Astrocyte of the cerebellum (primary cell): ENCODE results near the gene UBE4B.

ENCODE experiments used
- DNase-seq: peaks from one replicate; pipeline ENCODE4 v3.0.0-alpha.2; 2011; ENCODE audit warnings: low read depth
- H3K4me3 ChIP-seq: 2 replicates; pipeline ENCODE4 v1.5.1; 2011; ENCODE audit warnings: mild to moderate bottlenecking, low read depth, low read length, moderate library complexity
- CTCF ChIP-seq: IDR thresholded peaks from 2 replicates; pipeline ENCODE4 v1.5.1; 2012; ENCODE audit warnings: low read length, low read depth, moderate library complexity, mild to moderate bottlenecking; ENCODE audit errors: missing control alignments
- in situ Hi-C: cut with HindIII; loops from 2 replicates; pipeline ENCODE4 v1.10.0; 2017; ENCODE audit warnings: low sequenced_read_pairs

Gene UBE4B

GRCh38 chr1:10171995-10172669, 139.4 kb downstream of the UBE4B start:
- in situ Hi-C loops = no loop called here
- DNase-seq = no peak
- TF ChIP-seq CTCF = no peak
- no peak overlapping the region for H3K4me3 ChIP-seq

GRCh38 chr1:10173582-10173981, 140.8 kb downstream of the UBE4B start:
- TF ChIP-seq CTCF = no peak
- DNase-seq = no peak
- no peak overlapping the region for H3K4me3 ChIP-seq
- in situ Hi-C loops = no loop called here

GRCh38 chr1:10177876-10178275, 145.1 kb downstream of the UBE4B start:
- no peak for DNase-seq
- no peak overlapping the region for H3K4me3 ChIP-seq
- no peak for TF ChIP-seq CTCF
- in situ Hi-C loops = loop anchor here (5.0 kb wide), 1 partner anchor 51 kb away; no protein-coding TSS in a partner anchor

- in situ Hi-C loops = loop anchor here (5.0 kb wide), 1 partner anchor 52 kb away; no protein-coding TSS in a partner anchor
- no peak overlapping the region for H3K4me3 ChIP-seq
- TF ChIP-seq CTCF = no peak
- no peak for DNase-seq
Observed at GRCh38 chr1:10178597-10179405, 146.0 kb downstream of the UBE4B start.

- no peak for DNase-seq
- H3K4me3 ChIP-seq = no peak overlapping the region
- in situ Hi-C loops = loop anchor here (5.0 kb wide), 1 partner anchor 52 kb away; no protein-coding TSS in a partner anchor
- TF ChIP-seq CTCF = no peak
Observed at GRCh38 chr1:10179406-10180091, 146.8 kb downstream of the UBE4B start.

GRCh38 chr1:10181154-10181553, 148.4 kb downstream of the UBE4B start:
- DNase-seq = no peak
- in situ Hi-C loops = no loop called here
- no peak for TF ChIP-seq CTCF
- H3K4me3 ChIP-seq = no peak overlapping the region
